GM12878 (cell line): ENCODE measurements around the gene RBBP4. TPM values are rescaled to one million over a fixed set of nuclear protein-coding genes. Genes with fewer than 3 reads are reported as not detected.

Experiments
- BCL3 ChIP-seq: IDR thresholded peaks from 2 replicates; pipeline ENCODE4 v1.6.1; 2011; ENCODE audit warnings: borderline replicate concordance, low read depth, mild to moderate bottlenecking, moderate library complexity, low read length; ENCODE audit not compliant: insufficient read depth, poor library complexity, severe bottlenecking
- ESRRA ChIP-seq: IDR thresholded peaks from 2 replicates; pipeline ENCODE4 v1.6.1; 2012; ENCODE audit warnings: mild to moderate bottlenecking, low read length, improper control_type of control experiment
- FOXM1 ChIP-seq: IDR thresholded peaks from 2 replicates; pipeline ENCODE4 v1.6.1; 2012; ENCODE audit warnings: low read depth, mild to moderate bottlenecking, inconsistent platforms, low read length, moderate library complexity
- SIN3A ChIP-seq: IDR thresholded peaks from 2 replicates; pipeline ENCODE4 v1.6.1; 2012; ENCODE audit warnings: low read depth, low read length, improper control_type of control experiment
- SREBF2 ChIP-seq: IDR thresholded peaks from 2 replicates; pipeline ENCODE4 v1.6.1; 2012; ENCODE audit warnings: mild to moderate bottlenecking, low read length
- ZBTB40 ChIP-seq: fragments of 450-650 bp; IDR thresholded peaks from 2 replicates; pipeline ENCODE4 v1.6.1; 2016; ENCODE audit warnings: mild to moderate bottlenecking, moderate library complexity, borderline replicate concordance
- polyA plus RNA-seq, 11 experiments: library from polyadenylated mRNA; depleted of rRNA in 4 of 11; unstranded in 6 of 11; stranded (reverse) in 5 of 11; fragments of >200 nt; fragmentation: Nextera tagmentation in 4 of 11; fragmentation: Illumina TruSeq in 1 of 11; extraction: Ambion mirVana in 4 of 11; extraction: Trizol in 1 of 11; gene quantifications; 1 replicate in 1 of 11; 2 replicates in 10 of 11; pipeline versions ENCODE4 v1.2.1 to v1.2.3, GENCODE V29; 2011 to 2016; ENCODE audit warnings: inconsistent platforms in 2 of 11, missing spikeins in 2 of 11, low read depth in 1 of 11
- total RNA-seq, 4 experiments: library from RNA; depleted of rRNA in 3 of 4; stranded (reverse); fragments of >200 nt in 3 of 4; fragmentation: Illumina TruSeq in 1 of 4; extraction: Trizol in 1 of 4; gene quantifications; 2 replicates each; pipeline versions ENCODE4 v1.2.1 to v1.2.3, GENCODE V29; 2013 to 2021

The RBBP4 gene
- total and polyA plus RNA-seq, 10 of the 15 experiments (the other 5 are each of a cell fraction or from before 2014, with no cell fraction given) = 120 to 357 (median 231) TPM

DNA sequence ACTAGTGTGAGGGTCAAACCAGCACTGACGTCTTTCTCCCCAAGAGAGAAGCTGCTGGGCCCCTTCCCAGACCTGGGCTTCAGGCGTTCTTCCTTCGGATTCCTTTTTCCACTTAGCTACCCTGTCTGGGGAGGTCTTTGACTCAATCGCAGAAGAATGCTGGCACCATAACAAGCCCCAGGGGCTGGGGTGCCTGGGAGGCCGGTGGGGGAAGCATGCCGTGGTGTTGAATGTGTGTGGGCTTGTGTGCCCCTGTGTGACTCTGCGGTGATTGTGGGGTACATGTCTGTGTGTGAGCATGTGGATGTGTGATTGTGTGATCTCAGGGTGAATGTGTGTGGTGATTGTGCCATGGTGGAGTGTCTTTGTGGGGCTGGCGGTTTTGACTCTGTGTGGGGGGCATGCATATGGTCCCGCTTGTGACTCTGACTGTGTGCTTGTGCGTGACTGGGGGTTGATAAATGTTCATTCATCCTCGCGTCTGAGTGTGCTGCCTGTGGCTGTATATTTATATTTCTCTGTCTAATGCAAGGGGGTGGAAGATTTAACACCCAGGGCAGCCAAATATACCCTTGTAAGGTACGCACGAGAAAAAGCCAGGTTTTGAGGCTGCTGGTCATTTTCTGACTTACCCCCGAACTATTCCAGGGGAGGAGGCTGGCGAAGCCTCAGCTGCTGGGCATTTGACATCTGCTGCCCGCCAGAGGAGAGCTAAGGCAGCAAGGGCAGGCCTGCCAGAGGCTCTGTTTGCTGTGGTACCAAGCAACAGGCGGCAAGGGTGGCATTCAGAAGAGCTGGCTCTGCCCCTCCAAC is 52.7 kb downstream of the RBBP4 start (continued):
- TF ChIP-seq ZBTB40 (no peak), FOXM1 (no peak), SREBF2 (no peak), SIN3A (no peak), ESRRA (no peak), BCL3 (no peak)
